ENCODE measurements around the gene NCKAP1. TPM values are rescaled to one million over a fixed set of nuclear protein-coding genes. Genes with fewer than 3 reads are reported as not detected.

The NCKAP1 gene
- total RNA-seq, 1 experiment from 2014 or later, result 173 TPM

DNA sequence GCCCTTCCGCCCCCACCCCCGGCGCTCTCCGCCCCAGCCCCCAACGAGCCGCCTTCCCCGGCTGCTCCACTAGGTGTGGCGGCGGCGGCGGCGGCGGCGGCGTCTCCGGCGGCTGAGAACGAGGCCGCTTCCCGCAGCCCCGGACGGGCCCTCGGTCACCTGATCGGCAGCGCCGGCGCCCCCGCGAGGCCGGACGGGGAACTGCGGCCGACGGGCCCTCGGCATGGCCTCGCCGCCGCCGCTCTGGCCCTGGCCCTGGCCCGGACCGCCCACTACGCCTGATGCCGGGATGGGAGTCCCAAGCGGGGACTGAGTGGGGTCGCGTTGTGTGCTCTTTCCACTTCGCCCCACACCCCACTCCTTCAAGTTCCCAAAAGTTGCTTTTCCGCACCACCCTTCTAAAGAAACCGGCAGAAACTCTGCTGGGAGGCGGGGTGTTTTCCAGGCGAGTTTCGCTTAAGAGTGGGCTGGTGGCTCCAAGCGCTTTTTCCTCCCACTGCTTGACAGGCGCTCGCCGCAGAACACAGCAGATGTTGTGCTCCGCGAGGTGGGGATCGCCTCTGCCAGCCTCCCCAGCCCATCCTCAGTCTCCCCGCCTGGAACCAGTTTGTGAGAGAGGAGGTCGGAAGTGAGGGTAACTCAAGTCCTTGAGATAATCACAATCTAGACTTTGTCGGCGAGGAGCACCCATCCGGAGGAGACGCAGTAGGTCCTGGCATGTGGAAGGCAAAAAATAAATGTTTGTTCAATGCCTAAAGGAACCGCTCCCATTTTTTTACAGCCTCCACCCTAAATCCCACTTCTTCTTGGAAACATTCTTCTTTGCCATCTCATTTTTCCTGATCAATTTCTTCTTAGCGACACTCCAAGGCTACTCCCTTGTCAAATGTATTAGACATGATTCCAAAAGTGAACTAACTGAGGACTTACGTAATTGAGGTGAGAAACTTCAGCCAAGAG lies at the start of gene NCKAP1 (continued):
- TF ChIP-seq, protein P1, sequence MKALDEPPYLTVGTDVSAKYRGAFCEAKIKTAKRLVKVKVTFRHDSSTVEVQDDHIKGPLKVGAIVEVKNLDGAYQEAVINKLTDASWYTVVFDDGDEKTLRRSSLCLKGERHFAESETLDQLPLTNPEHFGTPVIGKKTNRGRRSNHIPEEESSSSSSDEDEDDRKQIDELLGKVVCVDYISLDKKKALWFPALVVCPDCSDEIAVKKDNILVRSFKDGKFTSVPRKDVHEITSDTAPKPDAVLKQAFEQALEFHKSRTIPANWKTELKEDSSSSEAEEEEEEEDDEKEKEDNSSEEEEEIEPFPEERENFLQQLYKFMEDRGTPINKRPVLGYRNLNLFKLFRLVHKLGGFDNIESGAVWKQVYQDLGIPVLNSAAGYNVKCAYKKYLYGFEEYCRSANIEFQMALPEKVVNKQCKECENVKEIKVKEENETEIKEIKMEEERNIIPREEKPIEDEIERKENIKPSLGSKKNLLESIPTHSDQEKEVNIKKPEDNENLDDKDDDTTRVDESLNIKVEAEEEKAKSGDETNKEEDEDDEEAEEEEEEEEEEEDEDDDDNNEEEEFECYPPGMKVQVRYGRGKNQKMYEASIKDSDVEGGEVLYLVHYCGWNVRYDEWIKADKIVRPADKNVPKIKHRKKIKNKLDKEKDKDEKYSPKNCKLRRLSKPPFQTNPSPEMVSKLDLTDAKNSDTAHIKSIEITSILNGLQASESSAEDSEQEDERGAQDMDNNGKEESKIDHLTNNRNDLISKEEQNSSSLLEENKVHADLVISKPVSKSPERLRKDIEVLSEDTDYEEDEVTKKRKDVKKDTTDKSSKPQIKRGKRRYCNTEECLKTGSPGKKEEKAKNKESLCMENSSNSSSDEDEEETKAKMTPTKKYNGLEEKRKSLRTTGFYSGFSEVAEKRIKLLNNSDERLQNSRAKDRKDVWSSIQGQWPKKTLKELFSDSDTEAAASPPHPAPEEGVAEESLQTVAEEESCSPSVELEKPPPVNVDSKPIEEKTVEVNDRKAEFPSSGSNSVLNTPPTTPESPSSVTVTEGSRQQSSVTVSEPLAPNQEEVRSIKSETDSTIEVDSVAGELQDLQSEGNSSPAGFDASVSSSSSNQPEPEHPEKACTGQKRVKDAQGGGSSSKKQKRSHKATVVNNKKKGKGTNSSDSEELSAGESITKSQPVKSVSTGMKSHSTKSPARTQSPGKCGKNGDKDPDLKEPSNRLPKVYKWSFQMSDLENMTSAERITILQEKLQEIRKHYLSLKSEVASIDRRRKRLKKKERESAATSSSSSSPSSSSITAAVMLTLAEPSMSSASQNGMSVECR (CRISPR knock-in tag; IDR thresholded peaks at IDR 0.05; ENCODE audit: borderline replicate concordance), result peak; percentile 20; the same call in 1 of the 2 replicates
- TF ChIP-seq, protein P2, sequence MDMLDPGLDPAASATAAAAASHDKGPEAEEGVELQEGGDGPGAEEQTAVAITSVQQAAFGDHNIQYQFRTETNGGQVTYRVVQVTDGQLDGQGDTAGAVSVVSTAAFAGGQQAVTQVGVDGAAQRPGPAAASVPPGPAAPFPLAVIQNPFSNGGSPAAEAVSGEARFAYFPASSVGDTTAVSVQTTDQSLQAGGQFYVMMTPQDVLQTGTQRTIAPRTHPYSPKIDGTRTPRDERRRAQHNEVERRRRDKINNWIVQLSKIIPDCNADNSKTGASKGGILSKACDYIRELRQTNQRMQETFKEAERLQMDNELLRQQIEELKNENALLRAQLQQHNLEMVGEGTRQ (CRISPR knock-in tag; IDR thresholded peaks at IDR 0.05), result peak; percentile 95
- TF ChIP-seq, protein P3, sequence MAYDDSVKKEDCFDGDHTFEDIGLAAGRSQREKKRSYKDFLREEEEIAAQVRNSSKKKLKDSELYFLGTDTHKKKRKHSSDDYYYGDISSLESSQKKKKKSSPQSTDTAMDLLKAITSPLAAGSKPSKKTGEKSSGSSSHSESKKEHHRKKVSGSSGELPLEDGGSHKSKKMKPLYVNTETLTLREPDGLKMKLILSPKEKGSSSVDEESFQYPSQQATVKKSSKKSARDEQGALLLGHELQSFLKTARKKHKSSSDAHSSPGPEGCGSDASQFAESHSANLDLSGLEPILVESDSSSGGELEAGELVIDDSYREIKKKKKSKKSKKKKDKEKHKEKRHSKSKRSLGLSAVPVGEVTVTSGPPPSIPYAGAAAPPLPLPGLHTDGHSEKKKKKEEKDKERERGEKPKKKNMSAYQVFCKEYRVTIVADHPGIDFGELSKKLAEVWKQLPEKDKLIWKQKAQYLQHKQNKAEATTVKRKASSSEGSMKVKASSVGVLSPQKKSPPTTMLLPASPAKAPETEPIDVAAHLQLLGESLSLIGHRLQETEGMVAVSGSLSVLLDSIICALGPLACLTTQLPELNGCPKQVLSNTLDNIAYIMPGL (CRISPR knock-in tag; IDR thresholded peaks at IDR 0.05), result peak; percentile 96
- no peak for TF ChIP-seq OVOL2 (CRISPR knock-in tag; IDR thresholded peaks at IDR 0.05; ENCODE audit: borderline replicate concordance)
- TF ChIP-seq IRF2 (CRISPR knock-in tag; IDR thresholded peaks at IDR 0.05; ENCODE audit: borderline replicate concordance, low read depth), result no peak
- no peak for TF ChIP-seq JUN (CRISPR knock-in tag; IDR thresholded peaks at IDR 0.05)
- no peak for TF ChIP-seq ESRRA (CRISPR knock-in tag; IDR thresholded peaks at IDR 0.05; ENCODE audit: borderline replicate concordance)
- TF ChIP-seq ATF1 (CRISPR knock-in tag; IDR thresholded peaks at IDR 0.05), result no peak
- TF ChIP-seq, protein P4, sequence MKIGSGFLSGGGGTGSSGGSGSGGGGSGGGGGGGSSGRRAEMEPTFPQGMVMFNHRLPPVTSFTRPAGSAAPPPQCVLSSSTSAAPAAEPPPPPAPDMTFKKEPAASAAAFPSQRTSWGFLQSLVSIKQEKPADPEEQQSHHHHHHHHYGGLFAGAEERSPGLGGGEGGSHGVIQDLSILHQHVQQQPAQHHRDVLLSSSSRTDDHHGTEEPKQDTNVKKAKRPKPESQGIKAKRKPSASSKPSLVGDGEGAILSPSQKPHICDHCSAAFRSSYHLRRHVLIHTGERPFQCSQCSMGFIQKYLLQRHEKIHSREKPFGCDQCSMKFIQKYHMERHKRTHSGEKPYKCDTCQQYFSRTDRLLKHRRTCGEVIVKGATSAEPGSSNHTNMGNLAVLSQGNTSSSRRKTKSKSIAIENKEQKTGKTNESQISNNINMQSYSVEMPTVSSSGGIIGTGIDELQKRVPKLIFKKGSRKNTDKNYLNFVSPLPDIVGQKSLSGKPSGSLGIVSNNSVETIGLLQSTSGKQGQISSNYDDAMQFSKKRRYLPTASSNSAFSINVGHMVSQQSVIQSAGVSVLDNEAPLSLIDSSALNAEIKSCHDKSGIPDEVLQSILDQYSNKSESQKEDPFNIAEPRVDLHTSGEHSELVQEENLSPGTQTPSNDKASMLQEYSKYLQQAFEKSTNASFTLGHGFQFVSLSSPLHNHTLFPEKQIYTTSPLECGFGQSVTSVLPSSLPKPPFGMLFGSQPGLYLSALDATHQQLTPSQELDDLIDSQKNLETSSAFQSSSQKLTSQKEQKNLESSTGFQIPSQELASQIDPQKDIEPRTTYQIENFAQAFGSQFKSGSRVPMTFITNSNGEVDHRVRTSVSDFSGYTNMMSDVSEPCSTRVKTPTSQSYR (CRISPR knock-in tag; IDR thresholded peaks at IDR 0.05), result no peak
- TF ChIP-seq, protein P5, sequence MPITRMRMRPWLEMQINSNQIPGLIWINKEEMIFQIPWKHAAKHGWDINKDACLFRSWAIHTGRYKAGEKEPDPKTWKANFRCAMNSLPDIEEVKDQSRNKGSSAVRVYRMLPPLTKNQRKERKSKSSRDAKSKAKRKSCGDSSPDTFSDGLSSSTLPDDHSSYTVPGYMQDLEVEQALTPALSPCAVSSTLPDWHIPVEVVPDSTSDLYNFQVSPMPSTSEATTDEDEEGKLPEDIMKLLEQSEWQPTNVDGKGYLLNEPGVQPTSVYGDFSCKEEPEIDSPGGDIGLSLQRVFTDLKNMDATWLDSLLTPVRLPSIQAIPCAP (CRISPR knock-in tag; IDR thresholded peaks at IDR 0.05), result no peak
- TF ChIP-seq, protein P6, sequence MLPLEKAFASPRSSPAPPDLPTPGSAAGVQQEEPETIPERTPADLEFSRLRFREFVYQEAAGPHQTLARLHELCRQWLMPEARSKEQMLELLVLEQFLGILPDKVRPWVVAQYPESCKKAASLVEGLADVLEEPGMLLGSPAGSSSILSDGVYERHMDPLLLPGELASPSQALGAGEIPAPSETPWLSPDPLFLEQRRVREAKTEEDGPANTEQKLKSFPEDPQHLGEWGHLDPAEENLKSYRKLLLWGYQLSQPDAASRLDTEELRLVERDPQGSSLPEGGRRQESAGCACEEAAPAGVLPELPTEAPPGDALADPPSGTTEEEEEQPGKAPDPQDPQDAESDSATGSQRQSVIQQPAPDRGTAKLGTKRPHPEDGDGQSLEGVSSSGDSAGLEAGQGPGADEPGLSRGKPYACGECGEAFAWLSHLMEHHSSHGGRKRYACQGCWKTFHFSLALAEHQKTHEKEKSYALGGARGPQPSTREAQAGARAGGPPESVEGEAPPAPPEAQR (CRISPR knock-in tag; IDR thresholded peaks at IDR 0.05), result no peak
- TF ChIP-seq, protein P7, sequence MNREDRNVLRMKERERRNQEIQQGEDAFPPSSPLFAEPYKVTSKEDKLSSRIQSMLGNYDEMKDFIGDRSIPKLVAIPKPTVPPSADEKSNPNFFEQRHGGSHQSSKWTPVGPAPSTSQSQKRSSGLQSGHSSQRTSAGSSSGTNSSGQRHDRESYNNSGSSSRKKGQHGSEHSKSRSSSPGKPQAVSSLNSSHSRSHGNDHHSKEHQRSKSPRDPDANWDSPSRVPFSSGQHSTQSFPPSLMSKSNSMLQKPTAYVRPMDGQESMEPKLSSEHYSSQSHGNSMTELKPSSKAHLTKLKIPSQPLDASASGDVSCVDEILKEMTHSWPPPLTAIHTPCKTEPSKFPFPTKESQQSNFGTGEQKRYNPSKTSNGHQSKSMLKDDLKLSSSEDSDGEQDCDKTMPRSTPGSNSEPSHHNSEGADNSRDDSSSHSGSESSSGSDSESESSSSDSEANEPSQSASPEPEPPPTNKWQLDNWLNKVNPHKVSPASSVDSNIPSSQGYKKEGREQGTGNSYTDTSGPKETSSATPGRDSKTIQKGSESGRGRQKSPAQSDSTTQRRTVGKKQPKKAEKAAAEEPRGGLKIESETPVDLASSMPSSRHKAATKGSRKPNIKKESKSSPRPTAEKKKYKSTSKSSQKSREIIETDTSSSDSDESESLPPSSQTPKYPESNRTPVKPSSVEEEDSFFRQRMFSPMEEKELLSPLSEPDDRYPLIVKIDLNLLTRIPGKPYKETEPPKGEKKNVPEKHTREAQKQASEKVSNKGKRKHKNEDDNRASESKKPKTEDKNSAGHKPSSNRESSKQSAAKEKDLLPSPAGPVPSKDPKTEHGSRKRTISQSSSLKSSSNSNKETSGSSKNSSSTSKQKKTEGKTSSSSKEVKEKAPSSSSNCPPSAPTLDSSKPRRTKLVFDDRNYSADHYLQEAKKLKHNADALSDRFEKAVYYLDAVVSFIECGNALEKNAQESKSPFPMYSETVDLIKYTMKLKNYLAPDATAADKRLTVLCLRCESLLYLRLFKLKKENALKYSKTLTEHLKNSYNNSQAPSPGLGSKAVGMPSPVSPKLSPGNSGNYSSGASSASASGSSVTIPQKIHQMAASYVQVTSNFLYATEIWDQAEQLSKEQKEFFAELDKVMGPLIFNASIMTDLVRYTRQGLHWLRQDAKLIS (CRISPR knock-in tag; IDR thresholded peaks at IDR 0.05; ENCODE audit: borderline replicate concordance), result no peak
- no peak; the same call in 1 of the 2 replicates for TF ChIP-seq PRRX2 (CRISPR knock-in tag; IDR thresholded peaks at IDR 0.05)
- no peak for TF ChIP-seq ZNF121 (CRISPR knock-in tag; IDR thresholded peaks at IDR 0.05)
- TF ChIP-seq SOX15 (CRISPR knock-in tag; IDR thresholded peaks at IDR 0.05), result no peak
- no peak for TF ChIP-seq ZNF423 (CRISPR knock-in tag; IDR thresholded peaks at IDR 0.05)
- TF ChIP-seq, protein P8, sequence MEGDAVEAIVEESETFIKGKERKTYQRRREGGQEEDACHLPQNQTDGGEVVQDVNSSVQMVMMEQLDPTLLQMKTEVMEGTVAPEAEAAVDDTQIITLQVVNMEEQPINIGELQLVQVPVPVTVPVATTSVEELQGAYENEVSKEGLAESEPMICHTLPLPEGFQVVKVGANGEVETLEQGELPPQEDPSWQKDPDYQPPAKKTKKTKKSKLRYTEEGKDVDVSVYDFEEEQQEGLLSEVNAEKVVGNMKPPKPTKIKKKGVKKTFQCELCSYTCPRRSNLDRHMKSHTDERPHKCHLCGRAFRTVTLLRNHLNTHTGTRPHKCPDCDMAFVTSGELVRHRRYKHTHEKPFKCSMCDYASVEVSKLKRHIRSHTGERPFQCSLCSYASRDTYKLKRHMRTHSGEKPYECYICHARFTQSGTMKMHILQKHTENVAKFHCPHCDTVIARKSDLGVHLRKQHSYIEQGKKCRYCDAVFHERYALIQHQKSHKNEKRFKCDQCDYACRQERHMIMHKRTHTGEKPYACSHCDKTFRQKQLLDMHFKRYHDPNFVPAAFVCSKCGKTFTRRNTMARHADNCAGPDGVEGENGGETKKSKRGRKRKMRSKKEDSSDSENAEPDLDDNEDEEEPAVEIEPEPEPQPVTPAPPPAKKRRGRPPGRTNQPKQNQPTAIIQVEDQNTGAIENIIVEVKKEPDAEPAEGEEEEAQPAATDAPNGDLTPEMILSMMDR (IDR thresholded peaks at IDR 0.05), result peak; percentile 93
- peak; percentile 12; the same call in 1 of the 2 replicates for TF ChIP-seq KAT7 (CRISPR knock-in tag; IDR thresholded peaks at IDR 0.05; ENCODE audit: borderline replicate concordance)
- no peak for TF ChIP-seq JAZF1 (CRISPR knock-in tag; IDR thresholded peaks at IDR 0.05)
- no peak for TF ChIP-seq TEAD1 (CRISPR knock-in tag; IDR thresholded peaks at IDR 0.05)

Measured in WTC11 (cell line).